ENCODE measurements around the gene ZRANB1. TPM values are rescaled to one million over a fixed set of nuclear protein-coding genes. Genes with fewer than 3 reads are reported as not detected.

Gene ZRANB1
- total RNA-seq, 1 experiment from 2014 or later, result 22.6 TPM

- no peak overlapping the region for H3K4me3 ChIP-seq (ENCODE audit: low read depth, low read length, poor library complexity, severe bottlenecking)
- DNase-seq (ENCODE audit: low spot score), result no peak
- no TSS peak for BruUV-seq (replicated peaks)
- no peak overlapping the region for H3K27ac ChIP-seq (ENCODE audit: low read depth, low read length, poor library complexity, severe bottlenecking)
- H3K36me3 ChIP-seq (ENCODE audit: insufficient read depth, low read length, poor library complexity, severe bottlenecking), result peaks cover 71% of the 10 kb centered on the region
- H3K27me3 ChIP-seq (replicated peaks; ENCODE audit: insufficient read depth, low read depth, low read length, poor library complexity), result no peaks in the 10 kb centered on the region
- H3K9me3 ChIP-seq (ENCODE audit: low read depth, low read length, poor library complexity, severe bottlenecking), result no peaks in the 10 kb centered on the region
- ChIA-PET POLR2A (ENCODE audit: low non-redundant PET) (no interaction called here), CTCF (interaction anchor here (1.1 to 1.3 kb wide), 2 partner anchors 66 to 68 kb away, joined by 4 to 9 read pairs; no protein-coding TSS in a partner anchor)
- no peak for TF ChIP-seq EZH2 (IDR thresholded peaks at IDR 0.05; ENCODE audit: borderline replicate concordance, low read depth, low read length, poor library complexity, severe bottlenecking)
- TF ChIP-seq, protein P1, sequence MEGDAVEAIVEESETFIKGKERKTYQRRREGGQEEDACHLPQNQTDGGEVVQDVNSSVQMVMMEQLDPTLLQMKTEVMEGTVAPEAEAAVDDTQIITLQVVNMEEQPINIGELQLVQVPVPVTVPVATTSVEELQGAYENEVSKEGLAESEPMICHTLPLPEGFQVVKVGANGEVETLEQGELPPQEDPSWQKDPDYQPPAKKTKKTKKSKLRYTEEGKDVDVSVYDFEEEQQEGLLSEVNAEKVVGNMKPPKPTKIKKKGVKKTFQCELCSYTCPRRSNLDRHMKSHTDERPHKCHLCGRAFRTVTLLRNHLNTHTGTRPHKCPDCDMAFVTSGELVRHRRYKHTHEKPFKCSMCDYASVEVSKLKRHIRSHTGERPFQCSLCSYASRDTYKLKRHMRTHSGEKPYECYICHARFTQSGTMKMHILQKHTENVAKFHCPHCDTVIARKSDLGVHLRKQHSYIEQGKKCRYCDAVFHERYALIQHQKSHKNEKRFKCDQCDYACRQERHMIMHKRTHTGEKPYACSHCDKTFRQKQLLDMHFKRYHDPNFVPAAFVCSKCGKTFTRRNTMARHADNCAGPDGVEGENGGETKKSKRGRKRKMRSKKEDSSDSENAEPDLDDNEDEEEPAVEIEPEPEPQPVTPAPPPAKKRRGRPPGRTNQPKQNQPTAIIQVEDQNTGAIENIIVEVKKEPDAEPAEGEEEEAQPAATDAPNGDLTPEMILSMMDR (conservative IDR thresholded peaks at IDR 0.05; ENCODE audit: low read depth, low read length), result no peak
- H3K4me1 ChIP-seq (ENCODE audit: insufficient read depth, low read length, poor library complexity, severe bottlenecking), result no peaks in the 10 kb centered on the region
- intact Hi-C loops (cut with micrococcal nuclease; ENCODE audit: unreplicated experiment), result loop anchor here (5.0 kb wide), 2 partner anchors 69 to 349 kb away; no protein-coding TSS in a partner anchor
Measured at GRCh38 chr10:124993345-124993708, 51.4 kb downstream of the ZRANB1 start.

- TF ChIP-seq EZH2 (IDR thresholded peaks at IDR 0.05; ENCODE audit: borderline replicate concordance, low read depth, low read length, poor library complexity, severe bottlenecking), result no peak
- TF ChIP-seq, protein P1 (conservative IDR thresholded peaks at IDR 0.05; ENCODE audit: low read depth, low read length), result no peak
- ChIA-PET CTCF (interaction anchor here (1.1 kb wide), 1 partner anchor 66 kb away, joined by 4 read pairs; no protein-coding TSS in a partner anchor), POLR2A (ENCODE audit: low non-redundant PET) (no interaction called here)
- Histone ChIP-seq H3K9me3 (ENCODE audit: low read depth, low read length, poor library complexity, severe bottlenecking) (no peaks in the 10 kb centered on the region), H3K27me3 (replicated peaks; ENCODE audit: insufficient read depth, low read depth, low read length, poor library complexity) (no peaks in the 10 kb centered on the region), H3K4me1 (ENCODE audit: insufficient read depth, low read length, poor library complexity, severe bottlenecking) (no peaks in the 10 kb centered on the region), H3K36me3 (ENCODE audit: insufficient read depth, low read length, poor library complexity, severe bottlenecking) (peaks cover 72% of the 10 kb centered on the region), H3K27ac (ENCODE audit: low read depth, low read length, poor library complexity, severe bottlenecking) (no peak overlapping the region), H3K4me3 (ENCODE audit: low read depth, low read length, poor library complexity, severe bottlenecking) (no peak overlapping the region)
- DNase-seq (ENCODE audit: low spot score), result no peak
- BruUV-seq (replicated peaks), result no TSS peak
- intact Hi-C loops (cut with micrococcal nuclease; ENCODE audit: unreplicated experiment), result loop anchor here (5.0 kb wide), 2 partner anchors 68 to 348 kb away; no protein-coding TSS in a partner anchor
Measured at GRCh38 chr10:124993736-124994451, 52.0 kb downstream of the ZRANB1 start.

GRCh38 chr10:124994573-124995473, 52.9 kb downstream of the ZRANB1 start:
- TF ChIP-seq, protein P1 (conservative IDR thresholded peaks at IDR 0.05; ENCODE audit: low read depth, low read length), result no peak
- TF ChIP-seq EZH2 (IDR thresholded peaks at IDR 0.05; ENCODE audit: borderline replicate concordance, low read depth, low read length, poor library complexity, severe bottlenecking), result no peak

More at GRCh38 chr10:124994573-124995473, 52.9 kb downstream of the ZRANB1 start:
- intact Hi-C loops (cut with micrococcal nuclease; ENCODE audit: unreplicated experiment), result loop anchor here (5.0 kb wide), 2 partner anchors 67 to 347 kb away; no protein-coding TSS in a partner anchor
- H3K27ac ChIP-seq (ENCODE audit: low read depth, low read length, poor library complexity, severe bottlenecking), result no peak overlapping the region
- DNase-seq (ENCODE audit: low spot score), result no peak
- CTCF ChIA-PET, result no interaction called here
- BruUV-seq (replicated peaks), result no TSS peak
- POLR2A ChIA-PET (ENCODE audit: low non-redundant PET), result no interaction called here
- H3K27me3 ChIP-seq (replicated peaks; ENCODE audit: insufficient read depth, low read depth, low read length, poor library complexity), result no peaks in the 10 kb centered on the region
- H3K4me3 ChIP-seq (ENCODE audit: low read depth, low read length, poor library complexity, severe bottlenecking), result no peak overlapping the region
- H3K4me1 ChIP-seq (ENCODE audit: insufficient read depth, low read length, poor library complexity, severe bottlenecking), result no peaks in the 10 kb centered on the region
- no peaks in the 10 kb centered on the region for H3K9me3 ChIP-seq (ENCODE audit: low read depth, low read length, poor library complexity, severe bottlenecking)
- H3K36me3 ChIP-seq (ENCODE audit: insufficient read depth, low read length, poor library complexity, severe bottlenecking), result peaks cover 75% of the 10 kb centered on the region

All from A673 (cell line).